Activated CD8-positive, alpha-beta memory T cell treated with anti-CD3 and anti-CD28 coated beads, Interleukin-2, amount 50 U/mL, for 24 hours (primary cell): ENCODE results near the gene SNCAIP.

Experiments used
- DNase-seq: peaks from one replicate; pipeline ENCODE4 v3.0.0-alpha.2; 2020; ENCODE audit errors: extremely low read depth

The SNCAIP gene

DNA sequence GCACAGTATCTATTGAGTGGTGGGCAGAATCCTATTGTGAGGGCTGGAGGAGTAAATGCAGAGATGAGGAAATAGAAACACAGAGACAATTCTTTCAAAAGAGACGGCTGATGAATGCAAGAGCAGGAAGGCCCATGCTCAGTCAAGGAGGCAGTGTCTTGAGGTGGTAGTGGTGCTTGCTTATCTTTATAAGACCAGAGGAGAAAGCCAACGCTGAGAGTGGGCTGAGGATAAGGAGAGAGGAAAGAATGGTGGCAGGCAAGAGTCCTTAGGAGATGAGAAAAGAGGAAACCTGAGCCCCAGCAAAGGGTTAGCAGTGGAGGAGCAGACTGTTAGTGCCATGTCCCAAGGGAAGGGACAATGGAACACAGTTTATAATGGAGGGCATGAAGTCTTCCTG is 86.0 kb downstream of the SNCAIP start:
- no peak for DNase-seq

DNA sequence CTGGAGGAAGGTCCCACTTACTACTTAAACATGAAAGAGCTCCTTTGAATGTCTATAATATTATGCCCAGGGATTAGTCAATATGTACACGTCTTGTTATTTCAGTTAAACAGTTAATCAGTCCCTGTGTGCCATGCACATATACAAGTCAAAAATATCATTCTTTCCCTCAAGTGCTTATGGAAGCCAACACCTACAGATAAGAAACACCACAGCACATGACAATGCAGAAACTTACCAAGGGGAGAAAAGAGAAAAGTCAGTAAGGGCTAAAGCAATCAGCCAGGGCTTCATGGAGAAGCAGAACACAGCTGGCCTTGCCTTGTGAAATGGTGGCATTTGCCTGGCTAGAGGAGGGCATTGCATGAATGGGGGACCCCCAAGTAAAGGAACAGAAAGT is 88.3 kb downstream of the SNCAIP start:
- no peak for DNase-seq

GRCh38 chr5:122400938-122401337 is 88.9 kb downstream of the SNCAIP start:
- DNase-seq = no peak

GRCh38 chr5:122401976-122402725 is 90.1 kb downstream of the SNCAIP start:
- no peak for DNase-seq

DNA sequence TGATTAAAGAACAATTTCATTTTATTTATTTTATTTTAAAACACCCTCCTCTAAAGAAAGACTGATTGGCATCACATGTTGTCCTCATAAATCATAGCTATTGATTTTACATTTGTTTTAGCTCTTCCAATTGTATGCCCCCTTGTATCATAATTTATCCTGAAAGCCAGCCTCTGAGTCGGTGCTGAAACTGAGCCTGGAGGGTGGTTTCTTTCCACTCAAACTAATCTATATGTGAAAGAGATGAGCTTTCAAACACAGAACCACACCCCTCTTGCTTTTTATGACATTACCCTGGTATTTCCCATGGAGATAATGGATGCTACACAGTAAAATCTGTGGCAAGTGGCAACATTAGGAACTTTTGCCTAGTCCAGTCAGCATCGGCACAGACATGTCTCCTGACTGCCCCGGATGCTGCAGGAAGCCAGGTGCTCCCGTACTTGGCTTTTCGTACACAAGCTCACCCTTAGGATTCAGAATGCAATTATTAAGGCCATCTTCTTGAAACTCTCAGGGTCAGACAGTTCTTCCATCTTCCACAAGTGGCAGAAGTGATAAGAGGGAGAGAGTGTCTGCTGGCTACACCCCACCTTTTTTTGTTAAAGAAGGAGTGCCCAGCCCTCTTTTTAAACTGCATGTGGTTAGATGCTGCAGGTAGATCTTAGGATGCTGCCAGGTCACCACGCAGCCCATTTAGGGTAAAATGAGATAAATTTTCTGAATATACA is 91.1 kb downstream of the SNCAIP start:
- no peak for DNase-seq

GRCh38 chr5:122404018-122404417 is 92.0 kb downstream of the SNCAIP start:
- DNase-seq = no peak

GRCh38 chr5:122404653-122405362 is 92.8 kb downstream of the SNCAIP start:
- no peak for DNase-seq

DNA sequence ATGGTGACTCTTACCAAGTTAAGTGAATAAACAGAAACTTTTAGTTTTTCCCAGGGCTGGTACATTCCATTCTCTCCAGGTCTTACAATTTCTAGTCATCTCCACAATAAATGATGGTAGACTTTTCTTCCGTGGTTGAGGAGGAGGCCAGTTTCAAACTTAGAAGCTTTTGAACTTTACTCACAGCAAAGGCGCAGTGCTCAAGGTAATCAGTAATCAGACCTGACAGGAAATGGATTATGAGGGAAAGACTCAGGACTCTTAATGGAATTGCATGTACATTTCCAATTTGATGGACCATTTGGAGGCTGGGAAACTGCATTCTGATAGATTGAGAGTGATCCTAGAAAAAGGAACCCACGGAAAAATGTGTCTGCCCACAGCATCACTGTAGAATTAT is 93.7 kb downstream of the SNCAIP start:
- no peak for DNase-seq

DNA sequence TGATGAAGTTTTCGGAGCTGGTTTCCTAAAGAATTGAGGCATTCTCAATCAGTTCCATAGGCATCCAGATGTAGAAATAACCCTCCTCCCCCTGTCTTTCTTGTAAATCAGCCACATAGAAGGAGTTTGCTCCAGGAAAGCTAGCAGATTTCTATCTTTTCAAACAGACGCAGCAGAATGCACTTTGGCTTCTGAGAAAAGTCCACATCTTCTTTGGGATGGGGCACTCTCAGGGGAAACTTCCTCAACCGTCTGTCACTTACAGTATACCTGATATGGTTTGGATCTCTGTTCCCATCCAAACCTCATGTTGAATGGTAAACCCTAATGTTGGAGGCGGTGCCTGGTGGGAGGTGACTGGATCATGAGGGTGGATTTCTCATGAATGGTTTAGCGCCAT is 94.1 kb downstream of the SNCAIP start:
- no peak for DNase-seq

GRCh38 chr5:122408592-122409224 is 96.7 kb downstream of the SNCAIP start:
- no peak for DNase-seq

- DNase-seq = no peak
Observed at GRCh38 chr5:122412966-122413365, 100.9 kb downstream of the SNCAIP start.

GRCh38 chr5:122413722-122414121 is 101.7 kb downstream of the SNCAIP start:
- DNase-seq = no peak

DNA sequence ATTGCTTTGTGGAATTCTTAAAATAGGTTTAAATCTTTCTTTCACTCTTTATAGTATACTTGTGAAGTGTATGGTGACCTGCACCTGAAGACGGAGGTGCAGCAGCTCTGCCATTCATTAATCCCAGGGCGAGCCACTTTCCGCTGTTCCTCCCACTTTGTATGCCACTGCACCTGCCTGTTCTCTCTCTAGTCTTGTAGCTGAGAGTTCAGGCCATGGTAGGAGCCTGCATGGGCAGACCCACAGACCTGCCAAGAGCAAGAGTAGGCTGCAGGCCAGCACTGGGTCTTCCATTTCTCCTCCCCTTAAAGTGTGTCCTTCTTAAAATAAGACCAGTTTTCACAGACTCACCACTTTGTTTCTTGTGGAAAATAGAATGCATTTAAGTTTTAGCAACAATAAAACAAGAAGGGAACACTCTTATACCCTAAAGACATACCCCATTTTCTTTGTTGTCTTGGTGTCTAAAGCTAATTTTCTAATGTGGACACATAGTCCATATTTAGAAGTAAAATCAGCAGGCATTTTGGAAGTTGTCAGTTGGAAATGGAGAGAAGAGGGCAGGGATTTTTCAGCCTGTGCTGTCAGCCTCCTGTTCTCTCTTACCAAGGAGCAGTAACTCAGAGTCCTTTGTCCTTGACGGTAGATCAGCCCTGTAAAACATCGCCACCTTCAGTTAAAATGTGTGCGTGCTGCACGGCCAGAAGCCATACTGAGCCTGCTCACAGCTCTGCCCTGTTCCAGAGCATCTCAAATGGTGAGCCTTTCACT is 103.2 kb downstream of the SNCAIP start:
- no peak for DNase-seq

- no peak for DNase-seq
Observed at GRCh38 chr5:122415801-122416120, 103.7 kb downstream of the SNCAIP start.

GRCh38 chr5:122419142-122419894 is 107.3 kb downstream of the SNCAIP start:
- no peak for DNase-seq

DNA sequence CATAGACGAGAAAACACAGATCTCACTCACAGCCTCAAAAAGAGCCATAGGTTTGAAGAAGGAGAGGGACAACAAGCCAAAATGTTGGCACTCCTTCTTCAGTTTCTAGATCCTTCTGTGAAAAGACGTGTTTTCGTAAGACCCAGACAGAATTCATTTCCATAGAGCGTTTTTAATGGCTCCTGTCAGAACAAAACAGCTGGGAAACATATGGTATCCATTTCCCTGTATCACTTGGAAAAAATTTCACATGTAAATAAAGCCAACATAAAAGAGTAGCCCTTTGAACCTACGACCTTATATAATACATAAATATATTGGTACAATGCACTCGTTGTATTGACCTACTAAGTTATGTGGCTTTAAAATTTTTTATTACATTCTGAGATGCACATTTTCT is 108.1 kb downstream of the SNCAIP start:
- DNase-seq = no peak

GRCh38 chr5:122420537-122421236 is 108.7 kb downstream of the SNCAIP start:
- DNase-seq = no peak

DNA sequence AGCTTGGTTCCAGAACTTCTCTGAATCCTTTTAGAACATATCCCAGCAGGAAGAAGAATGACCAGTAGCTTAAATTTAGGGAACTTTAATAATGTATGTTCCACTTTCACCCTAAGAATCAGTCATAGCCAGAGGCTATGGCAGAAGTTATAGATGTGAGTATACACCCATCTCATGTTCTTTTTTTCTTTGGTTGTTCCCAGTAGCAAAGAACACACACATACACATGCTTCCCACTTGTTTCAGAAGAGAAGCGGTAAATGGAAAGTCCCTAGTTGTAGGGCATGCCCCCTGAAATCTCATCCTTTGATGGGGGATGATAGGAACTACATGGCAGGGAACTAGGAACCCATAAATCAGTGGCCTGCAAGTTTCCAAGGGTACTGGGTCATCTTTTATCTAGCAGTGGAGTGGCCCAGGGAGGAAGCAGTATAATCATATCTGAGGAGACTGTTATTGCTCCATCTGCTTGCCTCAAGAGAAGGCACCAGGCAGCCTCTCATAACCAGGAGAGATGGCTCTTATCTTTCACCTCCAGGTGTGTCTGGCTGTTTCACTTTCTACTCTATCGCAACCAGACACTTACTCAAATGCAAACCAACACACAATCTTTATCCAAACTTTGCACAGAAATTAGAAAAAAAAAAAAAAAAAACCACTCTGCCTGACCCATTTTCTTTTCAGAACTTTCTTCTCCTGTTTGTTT is 109.5 kb downstream of the SNCAIP start:
- DNase-seq = no peak

GRCh38 chr5:122423221-122423620 is 111.2 kb downstream of the SNCAIP start:
- DNase-seq = no peak

DNA sequence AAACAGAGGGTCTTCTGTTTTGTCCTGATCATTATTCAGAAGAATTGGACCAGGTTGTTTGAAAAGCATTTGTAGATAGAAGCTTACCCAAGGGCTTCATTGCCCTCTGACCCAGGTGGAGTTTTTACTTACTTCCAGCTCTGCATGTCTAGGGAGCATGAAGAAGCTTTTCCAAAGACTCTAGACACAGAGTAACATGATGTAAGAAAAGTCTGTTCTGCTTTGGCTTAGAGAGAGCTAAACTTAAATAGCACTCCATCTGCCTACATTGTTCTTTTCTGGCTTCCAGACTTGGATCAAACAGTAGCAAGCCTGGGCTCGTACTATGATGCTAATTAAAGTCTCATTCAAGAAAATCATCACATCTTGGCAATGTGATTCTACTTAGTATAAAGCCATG is 112.1 kb downstream of the SNCAIP start:
- no peak for DNase-seq
